GM12801 (cell line): ENCODE data around the gene PIGN.

Experiments
- TF ChIP-seq, protein P1 (sequence below): IDR thresholded peaks from one replicate; pipeline ENCODE4 v1.5.1; 2011; ENCODE audit warnings: control low read depth; ENCODE audit not compliant: insufficient read length; ENCODE audit errors: extremely low read depth

Gene PIGN

GRCh38 chr18:62109676-62110075 is 77.2 kb downstream of the PIGN start:
- TF ChIP-seq, protein P1, sequence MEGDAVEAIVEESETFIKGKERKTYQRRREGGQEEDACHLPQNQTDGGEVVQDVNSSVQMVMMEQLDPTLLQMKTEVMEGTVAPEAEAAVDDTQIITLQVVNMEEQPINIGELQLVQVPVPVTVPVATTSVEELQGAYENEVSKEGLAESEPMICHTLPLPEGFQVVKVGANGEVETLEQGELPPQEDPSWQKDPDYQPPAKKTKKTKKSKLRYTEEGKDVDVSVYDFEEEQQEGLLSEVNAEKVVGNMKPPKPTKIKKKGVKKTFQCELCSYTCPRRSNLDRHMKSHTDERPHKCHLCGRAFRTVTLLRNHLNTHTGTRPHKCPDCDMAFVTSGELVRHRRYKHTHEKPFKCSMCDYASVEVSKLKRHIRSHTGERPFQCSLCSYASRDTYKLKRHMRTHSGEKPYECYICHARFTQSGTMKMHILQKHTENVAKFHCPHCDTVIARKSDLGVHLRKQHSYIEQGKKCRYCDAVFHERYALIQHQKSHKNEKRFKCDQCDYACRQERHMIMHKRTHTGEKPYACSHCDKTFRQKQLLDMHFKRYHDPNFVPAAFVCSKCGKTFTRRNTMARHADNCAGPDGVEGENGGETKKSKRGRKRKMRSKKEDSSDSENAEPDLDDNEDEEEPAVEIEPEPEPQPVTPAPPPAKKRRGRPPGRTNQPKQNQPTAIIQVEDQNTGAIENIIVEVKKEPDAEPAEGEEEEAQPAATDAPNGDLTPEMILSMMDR = no peak

- TF ChIP-seq, protein P1 = no peak
Measured at GRCh38 chr18:62107881-62108280, 79.0 kb downstream of the PIGN start.

DNA sequence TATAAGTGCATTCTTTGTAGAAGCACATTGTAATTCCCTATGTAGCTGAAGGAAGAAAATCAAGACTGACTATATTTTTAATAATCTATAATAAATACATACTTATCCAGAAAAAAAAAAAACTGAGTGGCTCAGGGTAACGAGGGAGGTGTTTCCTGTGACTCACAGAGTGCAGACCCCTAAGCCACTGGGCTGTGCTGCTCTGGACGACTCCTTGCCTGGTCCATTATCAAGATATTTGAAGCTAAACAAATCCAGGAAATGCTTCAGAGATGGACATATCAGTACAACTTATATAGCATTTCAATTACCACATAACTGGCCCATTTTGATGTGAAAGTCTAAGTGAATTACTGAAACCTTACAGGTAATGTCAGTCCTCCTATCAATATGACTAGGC is 80.6 kb downstream of the PIGN start:
- TF ChIP-seq, protein P1 = no peak

- TF ChIP-seq, protein P1 = no peak
Measured at GRCh38 chr18:62105376-62105775, 81.5 kb downstream of the PIGN start.

DNA sequence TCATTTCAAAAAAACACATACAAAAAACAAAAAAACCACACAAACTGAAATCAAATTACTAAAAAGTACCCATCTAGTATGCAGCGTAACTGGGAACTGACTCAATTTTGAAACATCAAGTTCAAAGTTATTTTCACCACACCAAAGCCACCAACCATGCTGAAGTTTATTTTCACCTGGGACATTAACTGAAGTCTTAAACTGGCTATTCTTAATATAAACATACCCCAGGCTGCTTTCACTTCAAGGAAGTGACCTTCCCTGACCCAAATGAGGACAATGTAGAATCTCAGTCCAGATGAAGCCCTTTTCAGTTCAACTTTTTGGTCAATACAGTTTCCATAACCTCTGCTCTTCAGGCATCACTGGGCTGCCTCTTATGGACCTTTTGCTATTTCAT is 84.6 kb downstream of the PIGN start:
- TF ChIP-seq, protein P1 = no peak

- TF ChIP-seq, protein P1 = no peak
Measured at GRCh38 chr18:62101321-62101721, 85.5 kb downstream of the PIGN start.

DNA sequence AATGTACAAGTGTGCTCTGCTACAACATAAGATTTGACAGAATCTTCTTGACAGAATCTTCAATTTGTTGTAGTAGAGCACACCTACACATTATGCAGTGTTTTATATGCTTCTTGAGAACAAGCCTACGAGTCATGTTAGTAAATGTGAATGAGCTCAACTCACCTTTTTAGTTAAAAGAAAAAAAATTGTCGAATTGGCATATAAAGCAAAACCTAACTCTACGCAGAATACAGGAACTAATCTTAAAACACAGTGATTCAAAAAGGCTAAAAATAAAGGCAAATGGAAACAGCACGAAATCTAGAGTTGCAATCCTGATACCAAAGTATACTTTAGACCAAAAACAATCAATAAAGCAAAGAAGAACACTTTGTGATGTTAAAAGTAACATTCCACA is 87.9 kb downstream of the PIGN start:
- TF ChIP-seq, protein P1 = no peak

- TF ChIP-seq, protein P1 = no peak
Measured at GRCh38 chr18:62097698-62098097, 89.2 kb downstream of the PIGN start.
